ENCODE data around the gene EMX2. TPM values are rescaled to one million over a fixed set of nuclear protein-coding genes. Genes with fewer than 3 reads are reported as not detected.

Gene EMX2
- total and polyA plus RNA-seq, 10 of the 15 experiments (the other 5 are each of a cell fraction or from before 2014, with no cell fraction given): 0.12 TPM; not detected in 9

- peak; percentile 80 for ATAC-seq
These were observed 5.1 kb upstream of the EMX2 start for GRCh38 chr10:117537436-117537903.

More at GRCh38 chr10:117537436-117537903, 5.1 kb upstream of the EMX2 start:
- FAIRE-seq (no peak), DNase-seq (ENCODE audit: low read depth, low spot score) (no peak)
- Histone ChIP-seq H3K4me2 (ENCODE audit: control insufficient read depth, insufficient read depth) (peak overlapping the region; percentile 41), H3K4me3 (no peak overlapping the region), H3K9ac (ENCODE audit: control insufficient read depth, insufficient read depth, low read length) (no peak overlapping the region), H3K79me2 (ENCODE audit: control insufficient read depth, insufficient read depth, low read length) (no peaks in the 10 kb centered on the region), H3K4me1 (ENCODE audit: control insufficient read depth, insufficient read depth, low read length) (peaks cover 7% of the 10 kb centered on the region), H3K27ac (ENCODE audit: control insufficient read depth, insufficient read depth) (no peak overlapping the region), H3K9me3 (replicated peaks; ENCODE audit: control insufficient read depth, insufficient read depth, low read length) (no peaks in the 10 kb centered on the region; the same call in 2 of the 3 replicates), H4K20me1 (ENCODE audit: control insufficient read depth, insufficient read depth) (no peaks in the 10 kb centered on the region), H3K36me3 (ENCODE audit: control insufficient read depth in 2 of 2, insufficient read depth in 2 of 2, low read length in 1 of 2) (no peaks in the 10 kb centered on the region), H2AFZ (ENCODE audit: control insufficient read depth, low read depth, low read length) (peak overlapping the region; percentile 43; the same call in 1 of the 2 replicates), H3K27me3 (replicated peaks in 1 of 2; ENCODE audit: control insufficient read depth in 2 of 2, insufficient read depth in 2 of 2, low read length in 1 of 2) (peaks cover 13 to 23% of the 10 kb centered on the region in 2 experiments)
- no TSS peak for BruUV-seq (replicated peaks)
- CTCF ChIA-PET: interaction anchor here (0.9 to 3.2 kb wide), 20 partner anchors 10 to 722 kb away, joined by 3 to 31 read pairs (median 5); no protein-coding TSS in a partner anchor
- RAD21 ChIA-PET (ENCODE audit: unreplicated experiment): interaction anchor here (0.6 to 6.7 kb wide), 14 partner anchors 8 to 703 kb away, joined by 3 to 55 read pairs (median 7); no protein-coding TSS in a partner anchor
- SMC1A ChIA-PET (ENCODE audit: uncharacterized antibody, unreplicated experiment): interaction anchor here (0.6 to 3.5 kb wide), 24 partner anchors 10 to 721 kb away, joined by 3 to 23 read pairs (median 5); no protein-coding TSS in a partner anchor
- POLR2A ChIA-PET: no interaction called here
- in situ Hi-C loops (cut with MboI) (no loop called here), intact Hi-C loops (cut with micrococcal nuclease; ENCODE audit: unreplicated experiment) (loop anchor here (2.0 to 5.0 kb wide), 3 partner anchors 221 to 703 kb away; no protein-coding TSS in a partner anchor)
- TF ChIP-seq ATF3 (IDR thresholded peaks at IDR 0.05; ENCODE audit: borderline replicate concordance, extremely low read depth, low read depth, low read length) (no peak), CTCF (IDR thresholded peaks at IDR 0.05 in 2 of 3, conservative IDR thresholded peaks at IDR 0.05 in 1 of 3; ENCODE audit: control insufficient read depth in 2 of 3, extremely low read depth in 1 of 3, insufficient read depth in 1 of 3, low read depth in 3 of 3, low read length in 3 of 3) (peak; percentile 61 to 71 (median 67); a peak in 5 of 6 replicates), SMC3 (IDR thresholded peaks at IDR 0.05; ENCODE audit: borderline replicate concordance, low read length) (peak; percentile 62), YY1 (IDR thresholded peaks at IDR 0.05; ENCODE audit: low read depth, low read length) (no peak), RAD21 (IDR thresholded peaks at IDR 0.05; ENCODE audit: insufficient read depth, low read depth, low read length) (peak; percentile 88), ZNF274 (IDR thresholded peaks at IDR 0.05; ENCODE audit: insufficient read depth, insufficient read length) (no peak), IKZF2 (IDR thresholded peaks at IDR 0.05) (no peak), CBX5 (IDR thresholded peaks at IDR 0.05; ENCODE audit: low read depth) (no peak)
- WGBS (ENCODE audit: insufficient coverage, insufficient replicate concordance, low lambda C conversion rate, missing lambda C conversion rate): 12% methylated on average over 31 of the region's 39 CpGs

Measured in GM12878 (cell line).